ENCODE results near the gene JPH2. TPM values are rescaled to one million over a fixed set of nuclear protein-coding genes. Genes with fewer than 3 reads are reported as not detected.
"Not testable (repeated sequence)": the region's sequence is repeated elsewhere in the genome, so short reads cannot be mapped to it uniquely, and the experiment has no call there.

JPH2 gene
- total RNA-seq, 1 donor, result under 0.01 TPM

DNA sequence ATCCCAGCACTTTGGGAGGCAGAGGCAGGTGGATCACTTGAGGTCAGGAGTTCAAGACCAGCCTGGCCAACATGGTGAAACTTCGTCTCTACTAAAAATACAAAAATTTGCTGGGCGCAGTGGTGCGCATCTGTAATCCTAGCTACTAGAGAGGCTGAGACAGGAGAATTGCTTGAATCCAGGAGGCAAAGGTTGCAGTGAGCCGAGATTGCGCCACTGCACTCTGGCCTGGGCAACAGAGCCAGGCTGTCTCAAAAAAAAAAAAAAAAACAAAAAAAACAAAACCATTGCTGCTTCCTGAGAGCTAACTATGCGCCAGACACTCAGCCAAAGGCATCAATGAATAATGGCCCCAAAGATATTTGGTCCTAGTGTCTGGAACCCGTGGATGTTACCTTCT lies 57.7 kb downstream of the JPH2 start:
- not testable (repeated sequence) for DNase-seq (ENCODE audit: low read depth in 2 of 3, low spot score in 2 of 3)

DNA sequence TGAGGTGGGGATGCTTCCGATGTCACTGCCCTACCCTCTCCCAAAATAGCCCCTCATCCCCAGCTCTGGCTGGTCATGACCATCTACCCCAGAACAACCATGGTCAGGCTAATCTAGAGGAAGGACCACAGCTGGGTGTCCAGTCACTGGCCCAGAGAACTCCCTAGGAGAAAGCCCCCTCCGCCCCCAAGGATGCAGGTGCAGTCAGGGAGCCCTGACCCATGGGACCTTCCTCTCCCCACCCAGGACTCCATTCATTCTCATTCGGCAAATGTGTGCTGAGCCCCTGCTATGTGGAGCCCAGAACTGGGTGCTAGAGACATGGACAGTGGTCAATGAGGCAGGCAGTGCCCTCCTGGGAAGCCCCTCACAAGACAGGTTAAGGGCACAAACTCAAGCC lies 60.5 kb downstream of the JPH2 start:
- DNase-seq (ENCODE audit: low read depth in 2 of 3, low spot score in 2 of 3), result no peak

GRCh38 chr20:44125332-44126127 lies 61.5 kb downstream of the JPH2 start:
- DNase-seq (ENCODE audit: low read depth in 2 of 3, low spot score in 2 of 3), result no peak

DNA sequence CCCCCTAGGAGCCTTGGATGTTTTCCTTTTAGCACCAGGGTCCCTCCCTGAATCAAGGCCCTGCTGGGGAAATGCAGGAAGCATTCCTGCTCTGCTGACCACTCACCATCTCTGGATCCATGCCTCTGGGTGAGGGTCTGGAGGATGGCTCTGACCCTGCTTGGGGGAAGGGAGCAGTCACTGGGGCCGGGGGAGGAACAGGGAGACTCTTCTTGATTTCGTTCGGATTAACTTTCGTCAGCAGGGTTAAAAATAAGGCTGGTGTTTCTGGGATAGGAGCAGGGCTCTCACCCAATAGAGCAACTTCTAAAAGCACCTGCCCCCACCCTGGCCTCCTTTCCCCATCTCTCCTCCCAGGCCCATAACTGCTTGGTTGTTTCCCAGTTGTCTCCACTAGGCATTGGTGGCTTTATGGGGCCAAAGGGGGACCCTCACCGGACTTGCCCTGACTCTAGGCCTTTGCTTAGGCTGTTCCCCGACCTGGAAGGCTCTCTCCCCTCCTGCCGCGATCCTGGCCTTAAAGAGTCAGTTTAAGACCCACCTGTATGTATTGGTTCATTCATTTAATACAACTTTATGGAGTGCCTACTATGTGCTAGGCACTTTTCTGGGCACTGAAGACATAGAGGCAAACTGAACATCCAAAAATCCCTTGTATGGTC lies 63.0 kb downstream of the JPH2 start:
- no peak for DNase-seq (ENCODE audit: low read depth in 2 of 3, low spot score in 2 of 3)

- DNase-seq (ENCODE audit: low read depth in 2 of 3, low spot score in 2 of 3), result no peak
Observed at GRCh38 chr20:44123251-44123650, 63.7 kb downstream of the JPH2 start.

- DNase-seq (ENCODE audit: low read depth in 2 of 3, low spot score in 2 of 3), result no peak
Observed at GRCh38 chr20:44120676-44121425, 66.1 kb downstream of the JPH2 start.

DNA sequence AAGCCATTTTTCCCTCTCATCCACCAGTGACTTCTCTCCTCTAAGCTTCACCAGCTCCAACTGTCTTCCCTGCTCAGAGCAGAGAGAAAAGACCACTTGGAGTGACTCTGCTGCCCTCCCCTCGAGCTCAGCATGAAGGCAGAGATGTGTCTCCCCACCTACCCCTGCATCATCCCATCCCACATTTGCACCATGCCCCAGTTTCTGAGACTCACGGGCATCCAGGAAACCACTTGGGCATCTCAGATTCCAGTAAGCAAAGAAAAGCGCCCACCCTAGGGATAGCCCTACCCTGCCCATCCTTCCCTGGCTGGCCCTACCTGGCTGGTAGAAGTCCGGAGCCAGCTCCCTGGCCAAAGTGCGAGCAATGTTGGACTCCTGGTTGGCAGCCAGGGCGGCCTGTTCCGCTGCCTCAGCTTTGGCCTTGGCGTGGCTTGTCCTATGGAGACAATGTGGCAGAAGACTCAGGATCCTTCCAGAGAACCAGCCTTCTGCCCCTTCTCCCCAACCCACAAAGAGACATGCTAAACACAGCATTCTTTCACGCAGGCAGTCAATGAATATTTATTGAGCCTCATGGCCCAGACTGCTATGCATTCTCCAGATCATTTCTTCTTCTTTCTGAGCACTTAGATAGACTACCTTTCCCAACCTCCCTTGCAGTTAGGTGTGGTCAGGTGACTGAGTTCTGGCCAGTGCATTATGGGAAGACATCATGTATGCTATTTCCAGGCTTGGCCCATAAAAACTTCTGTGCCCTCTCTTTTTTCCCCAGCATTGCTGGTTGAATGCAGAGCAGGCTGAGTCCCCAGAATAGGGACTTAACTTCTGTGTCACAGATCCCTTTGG lies 68.6 kb downstream of the JPH2 start:
- DNase-seq (ENCODE audit: low read depth in 2 of 3, low spot score in 2 of 3), result no peak

DNA sequence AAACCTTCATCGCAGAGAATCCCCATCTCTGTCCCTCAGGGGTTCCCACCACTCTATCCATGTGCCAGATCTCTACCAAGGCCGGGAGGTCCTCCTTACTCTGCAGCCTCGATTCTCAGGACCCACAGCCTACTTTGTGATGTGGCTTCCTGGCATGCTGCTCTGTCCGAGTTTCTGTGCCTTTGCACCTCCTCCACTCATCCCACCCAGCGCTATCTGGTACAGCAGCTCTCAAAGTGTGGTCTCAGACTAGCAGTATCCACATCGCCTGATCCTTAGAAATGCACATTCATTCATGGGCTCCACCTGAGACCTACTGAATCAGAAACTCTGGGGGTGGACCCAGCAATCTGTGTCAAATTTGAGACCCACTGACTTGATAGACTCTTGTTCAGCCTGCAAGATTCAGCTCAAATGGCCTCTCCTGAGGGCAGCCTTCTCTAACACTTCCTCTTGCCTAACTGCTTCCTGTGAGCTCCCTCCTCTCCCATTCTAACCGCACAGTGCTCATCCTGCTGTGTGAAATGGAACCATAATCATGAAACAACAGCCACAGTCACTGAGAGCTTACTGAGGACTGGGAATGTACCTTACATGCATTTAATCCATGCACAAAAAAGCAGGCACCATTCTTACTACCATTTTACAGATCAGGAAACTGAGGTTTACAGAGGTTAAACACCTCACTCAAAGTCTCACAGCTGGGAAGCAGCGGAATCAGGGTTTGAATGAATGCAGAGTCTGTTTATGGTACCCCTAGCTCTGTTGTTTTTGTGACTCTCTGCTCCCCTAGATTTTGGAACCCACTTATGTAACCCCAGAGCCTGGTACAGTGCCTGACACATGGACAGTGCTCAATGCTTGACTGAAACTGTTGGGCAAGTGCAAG lies 69.4 kb downstream of the JPH2 start:
- no peak for DNase-seq (ENCODE audit: low read depth in 2 of 3, low spot score in 2 of 3)

DNA sequence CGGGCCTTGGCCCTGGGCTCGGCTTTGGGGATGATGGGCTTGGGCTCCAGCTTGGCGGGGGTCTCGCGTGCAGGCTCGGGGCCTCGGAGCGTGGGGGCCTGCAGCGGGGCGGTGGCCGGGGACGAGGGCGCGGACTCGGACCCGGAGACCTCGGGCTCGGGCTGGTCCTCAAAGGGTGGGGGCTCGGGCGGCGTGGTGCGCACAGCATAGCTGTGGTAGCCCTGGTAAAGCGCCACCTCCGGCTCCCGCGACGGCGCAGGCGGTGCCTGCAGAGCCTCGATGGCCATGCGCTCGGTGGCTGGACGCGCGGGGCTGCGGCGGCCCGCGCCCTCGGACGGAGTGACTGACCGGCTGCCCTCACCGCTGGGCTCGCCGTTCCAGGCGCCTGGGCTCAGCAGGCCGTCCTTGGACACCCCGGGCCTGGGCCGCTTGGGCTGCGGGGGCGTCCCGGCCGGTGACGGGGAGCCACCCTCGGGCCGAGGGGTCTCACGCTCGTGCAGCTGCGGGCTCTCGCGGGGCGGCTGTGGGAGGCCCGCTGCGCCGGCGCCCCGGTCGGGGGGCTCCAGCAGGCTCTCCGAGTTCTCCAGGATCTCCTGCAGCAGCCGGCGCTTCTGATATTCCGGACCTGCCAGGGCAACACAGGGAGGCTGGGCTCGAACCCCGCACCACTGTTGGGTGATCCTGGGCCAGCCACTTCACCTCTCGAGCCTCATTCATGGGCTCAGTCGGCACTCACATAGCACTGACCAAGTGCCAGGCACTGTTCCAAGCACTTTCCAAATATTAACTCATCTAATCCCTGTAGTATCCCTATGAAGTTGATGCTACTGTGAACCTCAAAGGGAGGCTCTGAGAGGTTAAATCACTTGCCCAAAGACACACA lies 71.0 kb downstream of the JPH2 start:
- DNase-seq (ENCODE audit: low read depth in 2 of 3, low spot score in 2 of 3), result no peak

GRCh38 chr20:44115181-44115580 lies 71.8 kb downstream of the JPH2 start:
- no peak for DNase-seq (ENCODE audit: low read depth in 2 of 3, low spot score in 2 of 3)

- no peak for DNase-seq (ENCODE audit: low read depth in 2 of 3, low spot score in 2 of 3)
Observed at GRCh38 chr20:44113618-44114376, 73.2 kb downstream of the JPH2 start.

- DNase-seq (ENCODE audit: low read depth in 2 of 3, low spot score in 2 of 3), result no peak
Observed at GRCh38 chr20:44112889-44113617, 73.9 kb downstream of the JPH2 start.

DNA sequence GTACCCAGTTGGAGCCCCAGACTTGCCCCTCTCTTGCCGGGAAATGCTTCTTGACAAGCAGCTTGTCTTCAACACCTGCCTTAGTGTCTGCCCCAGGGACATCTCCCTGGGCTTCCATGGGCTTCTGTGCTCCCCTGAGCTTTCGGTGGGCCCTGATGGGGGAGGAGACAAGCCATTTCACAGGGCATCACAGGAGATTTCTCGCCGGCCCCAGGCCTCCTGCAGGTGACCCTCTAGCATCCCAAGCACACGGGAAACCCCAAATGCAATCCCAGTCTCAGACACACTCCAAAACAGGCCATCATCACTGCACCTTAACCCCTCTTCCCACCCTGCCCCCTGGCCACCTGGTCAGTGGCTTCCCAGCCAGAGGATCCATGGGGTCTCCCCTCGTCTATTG lies 74.5 kb downstream of the JPH2 start:
- no peak for DNase-seq (ENCODE audit: low read depth in 2 of 3, low spot score in 2 of 3)

GRCh38 chr20:44111712-44112335 lies 75.2 kb downstream of the JPH2 start:
- DNase-seq (ENCODE audit: low read depth in 2 of 3, low spot score in 2 of 3), result no peak

- no peak for DNase-seq (ENCODE audit: low read depth in 2 of 3, low spot score in 2 of 3)
Observed at GRCh38 chr20:44110816-44111568, 76.0 kb downstream of the JPH2 start.

DNA sequence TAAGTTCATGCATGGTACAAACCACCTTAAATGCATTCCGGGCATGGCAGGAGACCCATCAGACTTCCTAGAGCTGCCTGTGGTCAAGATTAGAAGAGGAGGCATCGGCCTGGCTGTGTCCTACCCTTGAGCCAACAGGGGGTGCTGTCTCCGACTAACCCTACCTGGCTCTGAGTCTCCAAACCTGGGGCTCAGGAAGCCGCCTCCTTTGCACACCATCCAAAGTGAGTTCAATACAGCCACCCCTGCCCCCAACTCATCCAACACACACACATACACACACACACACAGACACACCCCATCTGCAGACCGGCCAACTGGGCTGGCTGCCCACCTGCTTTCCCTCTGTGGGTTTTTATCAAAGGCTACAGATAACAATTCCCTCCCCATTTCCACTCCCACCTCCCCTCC lies 77.0 kb downstream of the JPH2 start:
- DNase-seq (ENCODE audit: low read depth in 2 of 3, low spot score in 2 of 3), result no peak
